HG03442 (cell line): ENCODE measurements around the gene NUP62.
"Not testable (repeated sequence)": the region's sequence is repeated elsewhere in the genome, so short reads cannot be mapped to it uniquely, and the experiment has no call there.

Experiments
- ATAC-seq: cut with Tn5 transposase; IDR thresholded peaks from one replicate; pipeline ENCODE4 v1.9.1; 2021; ENCODE audit warnings: mild to moderate bottlenecking, moderate library complexity; ENCODE audit not compliant: unreplicated experiment

NUP62 gene

GRCh38 chr19:49929121-49929610, at the start of gene NUP62, which contains the start of gene ATF5:
NUP62 (minus strand) TSS chr19:49929504; CDS start chr19:49909807, 19,697 bp downstream.
ATF5 (plus strand) TSS chr19:49929205; CDS start chr19:49930851, 1,646 bp downstream.
- peak; percentile 39 for ATAC-seq

- no peak for ATAC-seq
Observed at GRCh38 chr19:49978324-49978723, 49.0 kb upstream of the NUP62 start.

- no peak for ATAC-seq
Observed at GRCh38 chr19:49977881-49978280, 48.6 kb upstream of the NUP62 start.

- no peak for ATAC-seq
Observed at GRCh38 chr19:49977076-49977475, 47.8 kb upstream of the NUP62 start.

GRCh38 chr19:49976496-49976895, 47.2 kb upstream of the NUP62 start:
- ATAC-seq: no peak

GRCh38 chr19:49975051-49975450, 45.7 kb upstream of the NUP62 start:
- no peak for ATAC-seq

GRCh38 chr19:49973987-49974386, 44.7 kb upstream of the NUP62 start:
- ATAC-seq: no peak

- no peak for ATAC-seq
Observed at GRCh38 chr19:49972841-49973240, 43.5 kb upstream of the NUP62 start.

- no peak for ATAC-seq
Observed at GRCh38 chr19:49971991-49972411, 42.7 kb upstream of the NUP62 start.

GRCh38 chr19:49969355-49969754, 40.1 kb upstream of the NUP62 start:
- not testable (repeated sequence) for ATAC-seq

GRCh38 chr19:49968279-49968922, 39.1 kb upstream of the NUP62 start:
- no peak for ATAC-seq

GRCh38 chr19:49960980-49961379, 31.7 kb upstream of the NUP62 start, which contains the start of gene SIGLEC11:
SIGLEC11 (minus strand) TSS chr19:49961172; CDS start chr19:49961081, 91 bp downstream.
- not testable (repeated sequence) for ATAC-seq

- not testable (repeated sequence) for ATAC-seq
Observed at GRCh38 chr19:49959892-49960291, 30.6 kb upstream of the NUP62 start.

GRCh38 chr19:49958596-49958995, 29.3 kb upstream of the NUP62 start:
- not testable (repeated sequence) for ATAC-seq

GRCh38 chr19:49958144-49958543, 28.8 kb upstream of the NUP62 start:
- ATAC-seq: not testable (repeated sequence)

GRCh38 chr19:49957262-49957915, 28.1 kb upstream of the NUP62 start:
- no peak for ATAC-seq

- ATAC-seq: no peak
Observed at GRCh38 chr19:49956115-49956495, 26.8 kb upstream of the NUP62 start.

GRCh38 chr19:49954933-49955332, 25.6 kb upstream of the NUP62 start:
- no peak for ATAC-seq

- no peak for ATAC-seq
Observed at GRCh38 chr19:49954092-49954829, 25.0 kb upstream of the NUP62 start.

- ATAC-seq: no peak
Observed at GRCh38 chr19:49953416-49953815, 24.1 kb upstream of the NUP62 start.

- ATAC-seq: no peak
Observed at GRCh38 chr19:49952906-49953305, 23.6 kb upstream of the NUP62 start.

GRCh38 chr19:49952479-49952836, 23.2 kb upstream of the NUP62 start:
- no peak for ATAC-seq
